NCI-H1417 treated with DMSO at 0.1 percent for 48 hours (cell line): ENCODE measurements around the gene CEACAM20.
"Not testable (repeated sequence)": the region's sequence is repeated elsewhere in the genome, so short reads cannot be mapped to it uniquely, and the experiment has no call there.

Experiments
- DNase-seq: peaks from one replicate; lab custom pipeline; 2025; lab: John Stamatoyannopoulos, UW

The CEACAM20 gene

DNA sequence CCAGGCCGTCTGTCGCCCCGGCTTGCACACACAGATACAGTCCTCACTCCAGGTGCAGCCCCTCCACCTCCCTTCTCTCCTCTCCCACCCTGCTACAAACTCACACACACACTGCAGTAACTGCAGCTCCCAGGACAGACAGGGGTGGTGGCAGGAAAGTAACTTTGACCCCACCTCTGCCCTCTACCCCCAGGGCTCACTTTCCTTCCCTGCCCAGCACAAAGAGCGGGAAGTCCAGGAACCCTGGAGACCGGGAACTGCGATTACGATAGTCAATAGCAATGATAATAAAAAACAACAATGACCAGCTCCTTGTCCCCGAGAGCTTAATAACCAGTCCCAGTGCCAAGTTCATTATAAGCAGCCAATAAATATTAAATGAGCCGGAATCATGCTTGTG, at the start of gene CEACAM20:
Gene CEACAM20, minus strand, starts transcription at position 140 of the 400 bp plus-strand sequence. CDS start 166 bp downstream, outside the sequence.
- DNase-seq: no peak

DNA sequence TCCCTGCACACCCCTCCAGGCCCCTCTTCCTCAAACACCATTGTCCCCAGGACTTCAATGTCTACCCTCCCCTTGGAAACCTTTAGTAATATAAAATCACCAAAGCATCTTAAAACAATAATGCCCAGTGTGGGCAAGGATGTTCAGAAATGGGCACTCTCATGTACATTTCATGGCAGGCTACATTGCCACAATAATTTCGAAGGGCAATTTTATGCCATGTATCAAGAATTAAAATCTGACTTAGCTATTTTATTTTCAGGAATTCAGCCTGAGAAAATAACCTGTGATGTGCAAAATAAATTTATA, 48.0 kb upstream of the CEACAM20 start:
- DNase-seq: no peak

DNA sequence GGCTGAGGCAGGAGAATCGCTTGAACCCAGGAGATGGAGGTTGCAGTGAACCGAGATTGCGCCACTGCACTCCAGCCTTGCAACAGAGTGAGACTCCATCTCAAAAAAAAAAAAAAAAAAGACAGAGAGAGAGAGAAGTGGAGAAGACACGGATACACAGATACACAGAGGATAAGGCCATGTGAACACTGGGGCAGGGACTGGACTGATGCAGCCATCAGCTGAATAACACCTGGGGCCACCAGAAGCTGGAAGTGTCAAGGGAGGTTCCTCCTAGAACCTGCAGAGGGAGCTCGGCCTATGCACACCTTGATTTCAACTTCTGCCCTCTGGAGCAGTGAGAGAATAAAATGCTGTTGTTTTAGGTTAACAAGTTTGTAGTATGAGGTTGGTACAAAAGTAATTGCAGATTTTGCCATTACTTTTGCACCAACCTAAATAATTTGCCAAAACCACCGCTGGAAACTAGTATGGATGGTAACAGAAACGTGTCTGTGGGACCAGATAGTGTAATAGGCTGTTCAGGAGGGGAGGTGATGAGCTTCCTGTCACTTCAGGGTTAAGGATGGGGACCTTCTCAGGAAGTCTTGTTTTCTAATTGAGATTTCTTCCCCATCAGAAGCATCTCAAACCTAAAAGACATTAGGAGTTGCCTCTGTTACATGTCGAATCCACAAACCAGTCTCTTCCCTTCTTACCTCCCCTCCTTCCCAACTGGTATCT, 47.5 kb upstream of the CEACAM20 start:
- no peak for DNase-seq

DNA sequence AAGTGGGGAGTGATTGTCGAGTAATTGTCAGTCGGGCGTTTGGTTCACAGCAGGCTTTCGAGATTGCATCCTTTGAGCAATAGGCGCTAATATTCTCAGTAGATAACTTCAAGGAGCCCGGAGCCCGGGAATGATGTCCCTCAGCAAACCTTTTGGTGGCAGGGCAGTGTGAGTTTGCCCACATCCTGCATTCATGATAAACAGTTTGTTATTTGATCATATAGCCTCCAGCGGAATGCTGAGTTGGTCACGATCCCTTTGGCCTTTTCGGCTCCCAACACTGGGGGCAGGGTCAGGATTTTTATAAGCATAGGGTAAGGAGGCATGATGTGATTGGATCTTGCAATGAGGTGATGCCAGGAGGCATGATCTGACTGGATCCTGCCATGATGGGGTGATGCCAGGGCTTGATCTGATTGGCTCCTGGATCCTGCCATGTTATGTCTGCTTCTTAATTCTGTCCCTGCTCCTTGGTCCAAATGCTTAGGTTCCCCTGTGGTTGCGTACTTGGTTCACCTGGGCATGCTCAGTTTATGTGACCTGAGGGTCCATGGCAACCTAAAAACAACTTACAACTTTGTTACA, 45.7 kb upstream of the CEACAM20 start:
- no peak for DNase-seq

DNA sequence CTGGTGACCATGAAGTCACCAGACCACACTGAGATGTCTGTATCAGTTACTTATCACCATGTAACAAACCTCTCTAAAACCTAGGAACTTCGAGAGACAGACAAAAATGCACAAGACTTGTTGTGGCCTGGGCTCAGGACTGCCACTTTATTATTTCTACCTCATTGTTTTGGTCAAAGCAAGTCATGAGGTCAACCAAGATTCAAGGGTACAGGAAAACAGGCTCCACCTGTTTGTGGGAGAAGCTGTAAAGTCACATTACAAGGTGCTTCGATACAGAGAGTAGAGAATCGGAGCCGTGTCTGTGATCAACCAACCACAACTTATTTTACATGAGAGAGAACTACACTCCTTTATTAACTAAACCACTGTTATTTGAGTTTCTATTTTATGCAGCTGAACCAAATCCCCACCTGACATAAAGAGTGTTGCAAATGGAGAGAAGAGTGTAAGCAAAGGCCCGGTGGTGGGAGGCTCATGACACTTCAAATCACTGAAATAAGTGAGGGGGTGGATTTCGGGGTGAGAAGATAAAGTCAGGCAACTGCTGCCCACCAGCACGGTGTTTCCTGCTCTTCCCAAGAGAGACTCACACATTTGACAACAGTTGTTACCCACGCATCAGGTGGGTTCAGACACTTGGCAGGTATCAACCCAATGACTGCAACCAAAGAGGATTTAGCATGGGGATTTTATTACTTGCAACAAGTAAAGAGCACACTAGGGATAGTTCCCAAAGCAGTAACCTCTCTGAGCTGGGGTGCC, 44.9 kb upstream of the CEACAM20 start:
- no peak for DNase-seq

DNA sequence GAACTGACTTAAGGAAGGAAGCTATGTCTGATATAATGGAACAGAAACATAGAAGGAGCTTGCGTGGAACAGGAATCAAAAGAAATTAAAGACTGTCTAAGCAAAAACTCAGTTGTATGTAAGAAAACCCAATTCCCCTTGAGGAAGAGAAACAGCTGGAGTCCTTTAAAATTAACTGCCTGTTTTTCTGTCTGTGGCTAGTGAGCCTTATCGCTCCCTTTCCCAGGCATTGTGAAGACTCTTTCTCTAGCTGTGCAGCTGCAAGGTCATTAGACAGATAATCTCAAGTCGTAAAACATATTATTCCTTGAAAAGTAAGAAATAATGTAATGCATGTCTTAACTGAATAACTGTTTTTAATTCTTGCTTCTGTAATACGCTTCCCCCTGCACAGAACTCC, 44.2 kb upstream of the CEACAM20 start:
- no peak for DNase-seq

DNA sequence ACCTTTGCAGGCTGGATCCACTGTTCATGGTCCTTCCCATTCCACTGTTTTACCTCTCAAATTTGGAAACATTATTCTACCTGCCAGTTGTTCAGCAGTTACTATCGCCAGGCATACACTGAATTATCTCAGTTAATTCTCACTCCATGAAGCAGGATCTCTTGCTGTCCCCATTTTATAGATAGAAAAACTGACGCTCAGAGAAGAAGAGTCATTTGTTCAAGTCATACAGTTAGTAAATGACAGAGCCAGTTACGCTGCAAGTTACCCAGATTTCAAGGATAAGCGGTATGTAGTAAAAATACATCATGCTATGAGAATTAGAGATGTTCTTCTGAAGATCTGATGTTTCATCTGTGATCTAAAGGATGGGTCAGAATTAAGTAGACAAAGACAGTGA, 43.7 kb upstream of the CEACAM20 start:
- no peak for DNase-seq

DNA sequence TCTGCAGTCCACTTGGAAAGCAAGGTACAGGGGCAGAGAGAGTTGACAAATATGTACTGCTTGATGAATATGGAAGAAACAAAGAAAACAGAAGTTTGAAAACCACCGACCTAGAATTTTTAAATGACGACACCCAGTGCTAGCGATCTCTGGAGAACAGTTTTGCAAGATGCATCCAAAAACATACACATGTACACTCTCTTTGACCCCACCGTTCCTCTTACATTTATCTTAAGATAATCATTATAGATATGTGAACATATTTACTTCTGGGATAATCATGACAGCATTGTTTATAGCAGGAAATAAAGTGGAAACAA, 43.1 kb upstream of the CEACAM20 start:
- no peak for DNase-seq

DNA sequence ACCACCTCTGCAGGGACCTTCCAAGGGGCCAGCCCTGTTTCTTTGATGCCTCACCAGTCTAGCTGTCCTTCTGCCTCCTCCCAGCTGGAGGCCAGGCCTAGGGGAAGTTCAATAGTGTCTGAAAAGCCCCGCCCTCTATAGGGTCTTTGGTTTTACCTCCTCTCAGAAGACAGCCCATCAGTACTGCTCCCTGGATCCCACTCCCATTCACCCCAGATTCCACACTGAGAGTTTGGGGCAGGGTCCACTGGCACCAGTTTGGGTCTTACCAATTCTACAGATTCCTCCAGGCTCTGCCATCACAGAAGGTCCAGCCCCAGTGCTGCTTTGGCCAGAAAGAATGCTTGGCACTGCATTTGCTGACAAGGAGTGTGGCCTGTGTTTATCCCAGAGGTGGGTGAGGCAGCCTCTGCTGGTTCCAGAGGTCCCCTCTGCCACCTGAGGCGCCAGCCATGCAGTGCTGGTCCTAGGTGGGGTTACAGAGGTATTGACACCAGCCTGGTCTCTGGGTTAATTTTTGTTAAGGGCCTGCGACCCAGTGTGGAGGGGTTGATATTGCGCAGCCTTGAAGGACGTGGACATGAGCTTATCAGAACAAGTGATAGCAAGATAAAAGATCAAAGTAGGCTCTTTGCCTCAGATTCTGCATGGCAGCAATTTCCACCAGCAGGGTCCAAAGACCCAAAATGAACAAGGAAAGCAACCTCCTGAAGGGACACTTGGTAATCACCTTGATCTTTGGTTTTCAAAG, 42.5 kb upstream of the CEACAM20 start:
- DNase-seq: no peak

DNA sequence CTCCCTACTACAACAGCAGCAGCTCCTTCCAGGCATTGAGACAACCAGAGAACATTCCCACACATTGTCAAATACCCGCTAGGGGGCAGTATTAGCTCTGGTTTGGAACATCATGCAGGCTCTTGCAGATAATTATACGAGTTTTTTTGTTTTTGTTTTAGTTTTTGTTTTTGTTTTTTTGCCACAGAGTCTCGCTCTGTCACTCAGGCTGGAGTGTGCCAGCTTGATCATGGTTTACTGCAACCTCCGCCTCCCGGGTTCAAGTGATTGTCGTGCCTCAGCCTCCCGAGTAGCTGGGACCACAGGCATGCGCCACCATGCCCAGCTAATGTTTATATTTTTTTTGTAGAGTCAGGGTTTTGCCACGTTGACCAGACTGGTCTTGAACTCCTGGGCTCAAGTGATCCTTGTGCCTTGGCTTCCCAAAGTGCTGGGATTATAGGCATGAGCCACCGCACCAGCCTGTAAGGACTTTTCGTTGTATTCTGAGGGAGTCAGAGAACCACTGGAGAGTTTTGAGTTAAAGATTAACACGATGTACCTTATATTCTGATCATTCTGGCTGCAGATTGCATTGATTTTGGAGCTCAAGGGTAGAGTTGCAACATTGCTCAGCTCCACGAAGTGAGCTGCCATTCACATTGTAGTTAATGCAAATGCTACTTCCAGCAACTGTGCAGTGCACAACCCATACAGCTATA, 41.7 kb upstream of the CEACAM20 start:
- no peak for DNase-seq

DNA sequence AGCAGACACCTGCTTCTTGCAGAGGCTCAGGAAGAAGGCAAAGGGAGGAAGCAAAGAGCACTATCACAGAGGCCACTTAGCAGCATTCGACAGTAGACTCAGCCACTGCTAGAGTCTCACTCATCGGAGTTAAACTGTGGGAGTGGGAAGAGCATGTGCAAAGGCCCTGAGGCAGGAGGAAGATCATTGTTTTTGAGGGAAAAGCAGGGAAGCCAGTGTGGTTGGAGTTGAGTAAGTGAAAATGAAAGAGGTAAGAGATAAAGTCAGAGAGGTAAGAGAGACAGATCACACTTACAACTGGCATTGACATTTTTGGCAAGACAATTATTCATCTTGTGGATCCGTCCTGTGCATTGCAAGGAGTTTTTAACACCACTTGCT, 41.1 kb upstream of the CEACAM20 start:
- DNase-seq: no peak

DNA sequence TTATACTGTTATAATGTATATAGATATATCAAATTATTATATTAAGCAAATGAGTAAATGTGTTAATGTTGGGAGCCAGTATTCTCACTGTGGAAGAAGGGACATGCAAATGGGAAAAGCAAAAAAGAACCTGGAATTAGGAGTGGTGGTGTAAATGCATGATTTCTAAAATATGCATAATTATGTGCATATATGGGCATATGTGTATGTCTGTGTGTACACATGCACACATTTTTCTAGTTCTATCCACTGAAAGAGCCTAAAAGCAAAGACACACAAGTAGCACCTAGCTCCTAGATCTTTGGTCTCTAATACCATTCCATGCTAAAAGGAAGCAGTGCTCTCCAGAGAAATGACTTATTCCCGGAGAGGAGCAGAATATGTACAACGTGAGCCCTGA, 38.3 kb upstream of the CEACAM20 start:
- DNase-seq: no peak

DNA sequence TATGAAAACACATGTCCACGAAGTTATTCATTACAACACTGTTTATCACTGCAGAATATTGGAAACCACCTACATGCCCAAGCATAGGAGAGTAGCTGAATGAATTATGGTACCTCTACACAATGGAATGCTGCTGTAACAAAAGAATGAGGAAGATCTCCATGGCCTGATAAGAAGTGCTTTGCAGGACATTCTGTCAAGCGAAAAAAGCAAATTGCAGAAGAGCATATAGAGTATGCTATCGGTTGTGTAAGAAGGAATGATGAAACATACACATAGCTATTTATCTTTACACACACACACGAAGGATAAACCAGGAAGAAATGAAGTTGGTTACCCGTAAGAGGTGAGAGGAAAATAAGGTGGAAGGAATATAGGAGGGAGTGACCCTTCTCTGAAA, 37.5 kb upstream of the CEACAM20 start:
- DNase-seq: no peak

DNA sequence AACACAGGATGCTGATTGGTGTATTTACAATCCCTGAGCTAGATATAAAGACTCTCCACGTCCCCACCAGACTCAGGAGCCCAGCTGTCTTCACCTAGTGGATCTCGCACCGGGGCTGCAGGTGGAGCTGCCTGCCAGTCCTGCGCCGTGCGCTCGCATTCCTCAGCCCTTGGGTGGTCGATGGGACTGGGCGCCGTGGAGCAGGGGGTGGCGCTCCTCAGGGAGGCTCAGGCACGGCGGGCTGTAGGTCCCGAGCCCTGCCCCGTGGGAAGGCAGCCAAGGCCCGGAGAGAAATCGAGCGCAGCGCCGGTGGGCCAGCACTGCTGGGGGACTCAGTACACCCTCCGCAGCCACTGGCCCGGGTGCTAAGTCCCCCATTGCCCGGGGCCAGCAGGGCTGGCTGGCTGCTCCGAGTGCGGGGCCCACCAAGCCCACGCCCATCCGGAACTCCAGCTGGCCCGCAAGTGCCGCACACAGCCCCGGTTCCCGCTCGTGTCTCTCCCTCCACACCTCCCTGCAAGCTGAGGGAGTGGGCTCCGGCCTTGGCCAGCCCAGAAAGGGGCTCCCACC, 33.7 kb upstream of the CEACAM20 start:
- DNase-seq: not testable (repeated sequence)

DNA sequence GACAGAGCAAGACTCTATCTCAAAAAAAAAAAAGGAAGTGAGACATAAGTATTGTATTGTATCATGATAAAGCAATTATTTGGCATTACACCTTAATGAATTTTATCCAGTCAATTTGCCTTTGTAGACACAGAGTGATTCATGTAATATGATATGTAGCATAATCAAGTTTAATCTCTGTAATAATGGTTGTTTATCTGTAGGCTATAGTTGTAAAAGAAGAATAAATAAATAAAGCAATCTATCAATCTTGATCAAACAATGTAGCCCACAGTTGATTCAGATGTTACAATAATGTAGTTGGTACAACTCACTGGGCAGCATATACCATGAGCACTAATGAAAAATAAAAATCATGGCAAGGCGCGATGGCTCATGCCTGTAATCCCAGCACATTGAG, 28.5 kb upstream of the CEACAM20 start:
- no peak for DNase-seq

DNA sequence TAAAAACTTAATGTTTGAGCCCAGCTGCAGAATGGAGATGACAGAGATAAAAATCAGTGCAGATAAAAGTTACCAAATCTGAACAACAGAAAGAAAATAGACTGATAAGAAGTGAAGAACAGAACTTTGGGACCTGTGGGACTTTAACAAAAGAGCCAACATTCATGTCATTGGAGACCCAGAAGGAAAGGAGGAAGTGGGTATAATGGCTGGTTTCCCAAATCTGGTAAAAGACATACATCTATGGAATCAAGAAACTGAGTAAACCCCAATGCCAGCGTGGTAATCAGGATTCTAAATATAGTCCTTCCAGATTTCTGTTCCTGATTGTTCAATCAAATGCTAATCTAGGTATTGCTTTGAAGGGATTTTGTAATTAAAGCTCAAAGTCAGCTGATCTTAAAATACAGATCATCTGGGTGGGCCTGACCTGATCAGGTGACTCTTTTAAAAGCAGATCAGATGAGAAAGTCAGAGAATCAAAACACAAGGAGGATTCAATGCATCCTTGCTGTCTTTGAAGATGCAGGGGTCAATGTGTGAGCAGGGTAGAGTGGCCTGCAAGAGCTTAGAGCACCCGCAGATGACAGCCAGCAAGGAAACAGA, 25.3 kb upstream of the CEACAM20 start:
- no peak for DNase-seq

DNA sequence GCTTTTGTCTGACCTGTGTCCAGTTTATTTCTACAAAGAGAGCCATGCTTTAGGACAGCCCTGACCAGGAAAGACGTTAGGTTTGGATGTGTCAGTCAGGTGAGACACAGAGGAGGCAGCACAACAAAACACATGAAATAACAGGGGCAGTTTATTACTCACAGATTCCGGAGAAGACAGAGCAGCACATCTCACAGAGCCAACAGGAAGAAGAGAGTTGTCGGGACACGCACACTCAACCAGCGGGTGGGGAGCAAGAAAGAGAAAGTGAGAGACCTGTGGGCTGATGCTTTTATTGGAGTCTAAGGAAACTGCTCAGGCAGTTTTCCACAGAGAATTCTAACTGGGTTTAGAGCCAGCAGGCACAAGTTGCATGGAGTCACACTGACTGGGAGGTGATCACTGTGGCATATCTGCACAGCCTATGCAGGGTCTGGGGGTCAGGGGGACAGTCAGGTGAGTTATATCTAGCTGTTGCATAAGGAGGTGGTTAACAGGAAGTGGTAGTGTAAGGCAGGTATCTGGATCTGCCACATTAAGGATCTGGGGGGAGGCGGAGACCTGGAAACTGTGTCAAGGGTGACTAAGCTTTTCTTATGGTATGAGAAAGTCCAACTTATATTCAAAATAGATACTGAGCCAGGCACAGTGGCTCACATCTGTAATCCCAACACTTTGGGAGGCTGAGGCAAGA, 24.1 kb upstream of the CEACAM20 start:
- no peak for DNase-seq

DNA sequence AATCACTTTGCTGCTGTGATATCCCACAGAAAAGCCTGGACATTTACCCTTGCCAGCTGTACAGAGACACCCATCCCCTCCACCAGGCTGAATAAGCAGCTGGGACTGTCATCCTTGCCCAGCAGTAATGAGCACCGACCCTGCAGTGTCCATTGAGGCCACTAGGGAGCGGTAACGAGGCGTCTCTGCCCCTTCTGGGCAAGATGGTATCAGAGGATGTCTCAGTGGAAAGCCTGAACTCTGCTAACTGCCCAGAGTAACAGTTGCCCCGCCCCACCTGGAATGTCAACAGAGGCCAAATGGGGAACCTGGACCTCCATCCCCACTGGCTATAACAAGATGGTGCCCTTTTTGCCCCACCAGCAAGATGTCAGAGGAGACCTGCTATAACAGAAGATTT, 22.8 kb upstream of the CEACAM20 start:
- no peak for DNase-seq

DNA sequence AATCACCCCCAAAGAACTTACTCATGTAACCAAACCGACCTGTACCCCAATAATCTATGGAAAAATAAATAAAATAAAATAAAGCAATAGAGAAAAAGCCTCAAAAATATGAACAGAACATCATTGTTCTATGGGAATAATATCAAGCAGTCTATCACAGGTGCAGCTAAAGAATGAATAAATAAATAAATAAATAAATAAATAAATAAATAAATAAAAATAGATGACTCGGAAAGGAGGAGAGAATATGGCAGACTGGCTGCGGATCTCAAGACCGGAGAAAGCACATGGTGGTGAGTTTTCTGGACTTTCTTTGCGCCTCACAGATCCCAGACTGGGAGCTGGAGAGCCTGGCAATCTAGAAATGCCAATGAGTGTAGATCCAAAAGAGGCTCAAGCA, 22.4 kb upstream of the CEACAM20 start:
- no peak for DNase-seq

DNA sequence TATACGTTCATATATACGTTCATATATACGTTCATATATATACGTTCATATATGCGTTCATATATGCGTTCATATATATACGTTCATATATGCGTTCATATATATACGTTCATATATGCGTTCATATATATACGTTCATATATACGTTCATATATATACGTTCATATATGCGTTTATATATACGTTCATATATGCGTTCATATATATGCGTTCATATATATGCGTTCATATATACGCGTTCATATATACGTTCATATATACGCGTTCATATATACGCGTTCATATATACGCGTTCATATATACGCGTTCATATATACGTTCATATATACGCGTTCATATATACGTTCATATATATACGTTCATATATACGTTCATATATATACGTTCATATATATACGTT, 21.5 kb upstream of the CEACAM20 start:
- DNase-seq: not testable (repeated sequence)

DNA sequence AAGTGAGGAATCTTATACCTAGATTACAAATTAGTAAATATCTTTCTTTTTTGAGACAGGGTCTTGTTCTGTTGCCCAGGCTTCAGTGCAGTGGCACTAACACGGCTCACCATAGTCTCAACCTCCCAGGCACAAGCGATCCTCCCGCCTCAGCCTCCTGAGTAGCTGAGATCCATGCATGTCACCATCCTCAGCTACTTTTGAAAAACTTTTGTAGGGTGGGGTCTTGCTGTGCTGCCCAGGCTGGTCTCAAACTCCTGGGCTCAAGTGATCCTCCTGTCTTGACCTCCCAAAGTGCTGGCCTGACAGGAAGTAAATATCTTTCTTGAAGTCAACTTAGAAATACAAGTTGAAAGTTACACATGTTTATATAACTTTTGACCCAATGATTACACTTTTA, 20.0 kb upstream of the CEACAM20 start:
- DNase-seq: no peak
